ENCODE measurements around the gene SLC12A8. TPM values are rescaled to one million over a fixed set of nuclear protein-coding genes. Genes with fewer than 3 reads are reported as not detected.

Gene SLC12A8

GRCh38 chr3:125033135-125033534 lies 179.4 kb downstream of the SLC12A8 start:
- H3K27me3 ChIP-seq (ENCODE audit: control insufficient read depth in 3 of 3, insufficient read depth in 3 of 3, low read depth in 1 of 3, low read length in 3 of 3): no peaks in the 10 kb centered on the region
- no peak overlapping the region for H3K4me2 ChIP-seq (ENCODE audit: insufficient read depth, low read length, poor library complexity, severe bottlenecking)
- H4K8ac ChIP-seq (ENCODE audit: low read depth, low read length): no peak overlapping the region
- DNase-seq (ENCODE audit: low spot score): no peak
- H3K9me3 ChIP-seq (replicated peaks in 1 of 2; ENCODE audit: control insufficient read depth in 2 of 2, insufficient read depth in 1 of 2, low read depth in 1 of 2, low read length in 2 of 2): peaks cover 0 to 20% of the 10 kb centered on the region in 2 donors
- H3K36me3 ChIP-seq (replicated peaks in 1 of 2; ENCODE audit: control insufficient read depth in 2 of 2, insufficient read depth in 2 of 2, low read length in 2 of 2): peaks cover 6 to 16% of the 10 kb centered on the region in 2 donors
- no peak overlapping the region for H2AFZ ChIP-seq (ENCODE audit: low read length)
- H3K14ac ChIP-seq (ENCODE audit: low read length): no peak overlapping the region
- H3K4me1 ChIP-seq (ENCODE audit: control insufficient read depth in 2 of 2, insufficient read depth in 1 of 2, low read depth in 1 of 2, low read length in 2 of 2): peaks cover 12 to 14% of the 10 kb centered on the region in 2 donors
- H2BK5ac ChIP-seq (ENCODE audit: low read length): no peak overlapping the region
- no peak overlapping the region for H3K27ac ChIP-seq (replicated peaks; ENCODE audit: low read length)
- no peak overlapping the region for H2BK120ac ChIP-seq (ENCODE audit: low read depth, low read length)
- no peak overlapping the region for H2BK12ac ChIP-seq (ENCODE audit: low read length)
- no peak overlapping the region for H3K4ac ChIP-seq (ENCODE audit: low read length)
- no peak overlapping the region for H2AK5ac ChIP-seq (ENCODE audit: low read depth, low read length)
- no CpG with 5 or more reads among the region's 5 CpGs for WGBS, 2 donors (ENCODE audit: extremely low coverage in 2 of 2, insufficient read length in 2 of 2, insufficient replicate concordance in 1 of 2)
- peak overlapping the region; percentile 7 for H3K18ac ChIP-seq (ENCODE audit: low read length)
- H3K79me1 ChIP-seq (ENCODE audit: low read depth, low read length): peaks cover 2% of the 10 kb centered on the region
- H4K91ac ChIP-seq (ENCODE audit: low read depth, low read length, poor library complexity): no peak overlapping the region
- no peak overlapping the region for H3K9ac ChIP-seq (ENCODE audit: low read depth, low read length, poor library complexity)
- H2BK15ac ChIP-seq (ENCODE audit: low read length): no peak overlapping the region
- H3K4me3 ChIP-seq (ENCODE audit: low read length in 2 of 2): no peak overlapping the region
- no peak overlapping the region for H3K23ac ChIP-seq (ENCODE audit: low read depth, low read length, poor library complexity)

GRCh38 chr3:125032683-125033082 lies 179.9 kb downstream of the SLC12A8 start:
- DNase-seq (ENCODE audit: low spot score): no peak
- no peak overlapping the region for H3K27ac ChIP-seq (replicated peaks; ENCODE audit: low read length)

More at GRCh38 chr3:125032683-125033082, 179.9 kb downstream of the SLC12A8 start:
- H3K18ac ChIP-seq (ENCODE audit: low read length): no peak overlapping the region
- H3K9me3 ChIP-seq (replicated peaks in 1 of 2; ENCODE audit: control insufficient read depth in 2 of 2, insufficient read depth in 1 of 2, low read depth in 1 of 2, low read length in 2 of 2): peaks cover 0 to 20% of the 10 kb centered on the region in 2 donors
- no peak overlapping the region for H2BK15ac ChIP-seq (ENCODE audit: low read length)
- no peak overlapping the region for H2BK5ac ChIP-seq (ENCODE audit: low read length)
- no CpG with 5 or more reads among the region's 3 CpGs for WGBS, 2 donors (ENCODE audit: extremely low coverage in 2 of 2, insufficient read length in 2 of 2, insufficient replicate concordance in 1 of 2)
- no peaks in the 10 kb centered on the region for H3K27me3 ChIP-seq (ENCODE audit: control insufficient read depth in 3 of 3, insufficient read depth in 3 of 3, low read depth in 1 of 3, low read length in 3 of 3)
- H3K79me1 ChIP-seq (ENCODE audit: low read depth, low read length): peaks cover 2% of the 10 kb centered on the region
- no peak overlapping the region for H2AK5ac ChIP-seq (ENCODE audit: low read depth, low read length)
- H2BK12ac ChIP-seq (ENCODE audit: low read length): no peak overlapping the region
- H3K4ac ChIP-seq (ENCODE audit: low read length): no peak overlapping the region
- H3K4me1 ChIP-seq (ENCODE audit: control insufficient read depth in 2 of 2, insufficient read depth in 1 of 2, low read depth in 1 of 2, low read length in 2 of 2): peaks cover 11 to 12% of the 10 kb centered on the region in 2 donors
- no peak overlapping the region for H4K8ac ChIP-seq (ENCODE audit: low read depth, low read length)
- no peak overlapping the region for H2BK120ac ChIP-seq (ENCODE audit: low read depth, low read length)
- H3K23ac ChIP-seq (ENCODE audit: low read depth, low read length, poor library complexity): no peak overlapping the region
- no peak overlapping the region for H3K14ac ChIP-seq (ENCODE audit: low read length)
- peaks cover 6 to 21% of the 10 kb centered on the region in 2 donors for H3K36me3 ChIP-seq (replicated peaks in 1 of 2; ENCODE audit: control insufficient read depth in 2 of 2, insufficient read depth in 2 of 2, low read length in 2 of 2)
- H3K4me3 ChIP-seq (ENCODE audit: low read length in 2 of 2): no peak overlapping the region
- no peak overlapping the region for H3K4me2 ChIP-seq (ENCODE audit: insufficient read depth, low read length, poor library complexity, severe bottlenecking)
- no peak overlapping the region for H2AFZ ChIP-seq (ENCODE audit: low read length)
- no peak overlapping the region for H4K91ac ChIP-seq (ENCODE audit: low read depth, low read length, poor library complexity)
- H3K9ac ChIP-seq (ENCODE audit: low read depth, low read length, poor library complexity): no peak overlapping the region

Small RNA genes lying within 50 kb of the gene (small RNA-seq; reads per million reads assigned to genes)
- gene MIR5092 (ENCODE audit: insufficient read depth) (not detected), gene RNA5SP137 (ENCODE audit: insufficient read depth) (not detected), gene RNU6-230P (ENCODE audit: insufficient read depth) (not detected)

Data from neuronal stem cell (in vitro differentiated cells).